HG02610 (cell line): Measurements from ENCODE around the gene KAT6B.
A peak's percentile ranks its signal among the peaks of the same experiment; 100 is the strongest.

ENCODE experiments used
- ATAC-seq: cut with Tn5 transposase; IDR thresholded peaks from one replicate; pipeline ENCODE4 v1.9.1; 2021; ENCODE audit warnings: mild to moderate bottlenecking, moderate library complexity; ENCODE audit not compliant: unreplicated experiment

The KAT6B gene

GRCh38 chr10:74822521-74823089 is 3.8 kb upstream of the KAT6B start:
- ATAC-seq: no peak

- no peak for ATAC-seq
Observed at GRCh38 chr10:74823791-74824183, 2.6 kb upstream of the KAT6B start.

GRCh38 chr10:74824184-74824899 is 2.1 kb upstream of the KAT6B start:
- ATAC-seq: no peak

GRCh38 chr10:74824900-74825370 is 1.5 kb upstream of the KAT6B start:
- no peak for ATAC-seq

GRCh38 chr10:74825371-74826141 is 844 bp upstream of the KAT6B start:
- ATAC-seq: no peak

GRCh38 chr10:74827045-74827441 is 643 bp downstream of the KAT6B start:
- peak; percentile 1 for ATAC-seq

- no peak for ATAC-seq
Observed at GRCh38 chr10:74827694-74828093, 1.3 kb downstream of the KAT6B start.

- ATAC-seq: no peak
Observed at GRCh38 chr10:74828946-74829345, 2.5 kb downstream of the KAT6B start.

GRCh38 chr10:74831518-74832120 is 5.2 kb downstream of the KAT6B start:
- no peak for ATAC-seq

- ATAC-seq: no peak
Observed at GRCh38 chr10:74835963-74836362, 9.6 kb downstream of the KAT6B start.

- ATAC-seq: no peak
Observed at GRCh38 chr10:74836877-74837276, 10.5 kb downstream of the KAT6B start.

- no peak for ATAC-seq
Observed at GRCh38 chr10:74837743-74838142, 11.3 kb downstream of the KAT6B start.

GRCh38 chr10:74839708-74840107 is 13.3 kb downstream of the KAT6B start:
- ATAC-seq: no peak

- no peak for ATAC-seq
Observed at GRCh38 chr10:74841265-74841973, 15.0 kb downstream of the KAT6B start.

GRCh38 chr10:74842301-74842954 is 16.0 kb downstream of the KAT6B start:
- no peak for ATAC-seq

- ATAC-seq: no peak
Observed at GRCh38 chr10:74846958-74847357, 20.6 kb downstream of the KAT6B start.

- no peak for ATAC-seq
Observed at GRCh38 chr10:74851831-74852230, 25.4 kb downstream of the KAT6B start.

GRCh38 chr10:74852381-74852780 is 26.0 kb downstream of the KAT6B start:
- no peak for ATAC-seq

- peak; percentile 35 for ATAC-seq
Observed at GRCh38 chr10:74854610-74855009, 28.2 kb downstream of the KAT6B start.

GRCh38 chr10:74855027-74855426 is 28.6 kb downstream of the KAT6B start:
- ATAC-seq: peak; percentile 74
